Endothelial cell of umbilical vein (primary cell): ENCODE results near the gene PRR7.

ENCODE experiments used
- CTCF ChIP-seq, 2 donors: IDR thresholded peaks; 1 replicate in 1 of 2; 2 replicates in 1 of 2; pipeline ENCODE4 v1.5.1; 2011; ENCODE audit warnings: low read length in 2 of 2, mild to moderate bottlenecking in 2 of 2, moderate library complexity in 2 of 2, control low read depth in 1 of 2, inconsistent platforms in 1 of 2, low read depth in 1 of 2; ENCODE audit not compliant: insufficient read depth in 1 of 2; ENCODE audit errors: extremely low read depth in 1 of 2
- JUN ChIP-seq: IDR thresholded peaks from 2 replicates; pipeline ENCODE4 v1.6.1; 2011; ENCODE audit warnings: borderline replicate concordance, low read depth; ENCODE audit not compliant: insufficient read length, insufficient read depth
- POLR2A ChIP-seq: IDR thresholded peaks from 2 replicates; pipeline ENCODE4 v1.6.1; 2012; ENCODE audit warnings: low read depth, mild to moderate bottlenecking, control low read depth, low read length
- POLR2AphosphoS5 ChIP-seq: IDR thresholded peaks from 2 replicates; pipeline ENCODE4 v1.6.1; 2012; ENCODE audit warnings: low read depth, mild to moderate bottlenecking, control low read depth, low read length, moderate library complexity; ENCODE audit not compliant: insufficient read depth

DNA sequence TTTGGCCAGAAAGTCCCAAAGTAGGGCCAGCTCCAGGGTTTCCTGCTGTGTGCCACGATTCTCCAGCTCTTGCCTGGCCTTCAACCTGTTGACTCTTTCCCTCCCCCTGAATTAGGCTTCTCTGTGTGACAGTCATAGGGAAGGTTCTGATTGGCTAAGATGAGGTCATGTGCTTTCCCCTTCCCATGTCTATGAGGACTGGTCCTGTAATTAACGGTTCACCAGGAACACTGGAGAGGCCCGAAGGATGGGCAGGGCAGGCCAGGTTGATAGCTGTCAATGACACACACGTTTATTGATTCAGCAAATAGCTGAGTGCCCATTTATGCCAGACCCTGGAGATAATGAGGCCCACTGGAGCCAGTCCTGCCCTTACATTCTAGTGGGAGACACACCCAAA is 9.0 kb upstream of the PRR7 start:
- TF ChIP-seq POLR2AphosphoS5 (no peak), CTCF (IDR thresholded peaks at IDR 0.05; ENCODE audit: extremely low read depth in 1 of 2, insufficient read depth in 1 of 2, low read depth in 1 of 2, low read length in 2 of 2) (no peak), POLR2A (no peak), JUN (no peak)
